Measurements from ENCODE around the gene UVRAG.

Gene UVRAG

DNA sequence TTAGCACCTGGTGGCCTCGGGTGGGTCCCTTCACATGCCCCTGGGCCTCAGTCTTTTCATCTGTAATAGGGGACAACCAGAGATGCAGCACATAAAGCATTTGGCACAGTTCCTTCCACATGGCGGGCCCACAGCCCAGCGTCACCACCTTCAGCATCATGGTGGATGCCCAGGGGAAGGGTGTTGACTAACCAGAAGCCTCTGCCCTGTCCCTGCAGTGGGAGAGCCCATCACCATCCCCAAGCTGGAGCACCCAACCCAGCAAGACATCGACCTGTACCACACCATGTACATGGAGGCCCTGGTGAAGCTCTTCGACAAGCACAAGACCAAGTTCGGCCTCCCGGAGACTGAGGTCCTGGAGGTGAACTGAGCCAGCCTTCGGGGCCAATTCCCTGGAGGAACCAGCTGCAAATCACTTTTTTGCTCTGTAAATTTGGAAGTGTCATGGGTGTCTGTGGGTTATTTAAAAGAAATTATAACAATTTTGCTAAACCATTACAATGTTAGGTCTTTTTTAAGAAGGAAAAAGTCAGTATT is 14.8 kb upstream of the UVRAG start:
- DNase-seq (ENCODE audit: low read depth in 1 of 2, low spot score in 1 of 2): no peak
- Histone ChIP-seq H3K27me3 (ENCODE audit: insufficient read depth, poor library complexity, severe bottlenecking) (no peaks in the 10 kb centered on the region), H3K4me3 (replicated peaks; ENCODE audit: insufficient read depth, low read length) (no peak overlapping the region), H3K27ac (replicated peaks) (no peak overlapping the region)
- TF ChIP-seq SPI1 (IDR thresholded peaks at IDR 0.05; ENCODE audit: borderline replicate concordance, low read depth): no peak
- TF ChIP-seq, protein P1, sequence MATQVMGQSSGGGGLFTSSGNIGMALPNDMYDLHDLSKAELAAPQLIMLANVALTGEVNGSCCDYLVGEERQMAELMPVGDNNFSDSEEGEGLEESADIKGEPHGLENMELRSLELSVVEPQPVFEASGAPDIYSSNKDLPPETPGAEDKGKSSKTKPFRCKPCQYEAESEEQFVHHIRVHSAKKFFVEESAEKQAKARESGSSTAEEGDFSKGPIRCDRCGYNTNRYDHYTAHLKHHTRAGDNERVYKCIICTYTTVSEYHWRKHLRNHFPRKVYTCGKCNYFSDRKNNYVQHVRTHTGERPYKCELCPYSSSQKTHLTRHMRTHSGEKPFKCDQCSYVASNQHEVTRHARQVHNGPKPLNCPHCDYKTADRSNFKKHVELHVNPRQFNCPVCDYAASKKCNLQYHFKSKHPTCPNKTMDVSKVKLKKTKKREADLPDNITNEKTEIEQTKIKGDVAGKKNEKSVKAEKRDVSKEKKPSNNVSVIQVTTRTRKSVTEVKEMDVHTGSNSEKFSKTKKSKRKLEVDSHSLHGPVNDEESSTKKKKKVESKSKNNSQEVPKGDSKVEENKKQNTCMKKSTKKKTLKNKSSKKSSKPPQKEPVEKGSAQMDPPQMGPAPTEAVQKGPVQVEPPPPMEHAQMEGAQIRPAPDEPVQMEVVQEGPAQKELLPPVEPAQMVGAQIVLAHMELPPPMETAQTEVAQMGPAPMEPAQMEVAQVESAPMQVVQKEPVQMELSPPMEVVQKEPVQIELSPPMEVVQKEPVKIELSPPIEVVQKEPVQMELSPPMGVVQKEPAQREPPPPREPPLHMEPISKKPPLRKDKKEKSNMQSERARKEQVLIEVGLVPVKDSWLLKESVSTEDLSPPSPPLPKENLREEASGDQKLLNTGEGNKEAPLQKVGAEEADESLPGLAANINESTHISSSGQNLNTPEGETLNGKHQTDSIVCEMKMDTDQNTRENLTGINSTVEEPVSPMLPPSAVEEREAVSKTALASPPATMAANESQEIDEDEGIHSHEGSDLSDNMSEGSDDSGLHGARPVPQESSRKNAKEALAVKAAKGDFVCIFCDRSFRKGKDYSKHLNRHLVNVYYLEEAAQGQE (IDR thresholded peaks at IDR 0.05; ENCODE audit: insufficient replicate concordance, low read depth): no peak
- TF ChIP-seq POLR2AphosphoS5 (IDR thresholded peaks at IDR 0.05; ENCODE audit: low read depth): no peak
- no peak for TF ChIP-seq CTCF (IDR thresholded peaks at IDR 0.05; ENCODE audit: insufficient read depth, low read length)
- TF ChIP-seq GABPA (IDR thresholded peaks at IDR 0.05; ENCODE audit: low read depth): no peak

GRCh38 chr11:75800728-75801361 is 14.2 kb upstream of the UVRAG start:
- Histone ChIP-seq H3K27me3 (ENCODE audit: insufficient read depth, poor library complexity, severe bottlenecking) (no peaks in the 10 kb centered on the region), H3K4me3 (replicated peaks; ENCODE audit: insufficient read depth, low read length) (no peak overlapping the region), H3K27ac (replicated peaks) (no peak overlapping the region)
- TF ChIP-seq GABPA (IDR thresholded peaks at IDR 0.05; ENCODE audit: low read depth) (no peak), POLR2AphosphoS5 (IDR thresholded peaks at IDR 0.05; ENCODE audit: low read depth) (no peak), SPI1 (IDR thresholded peaks at IDR 0.05; ENCODE audit: borderline replicate concordance, low read depth) (no peak), CTCF (IDR thresholded peaks at IDR 0.05; ENCODE audit: insufficient read depth, low read length) (no peak)
- TF ChIP-seq, protein P1 (IDR thresholded peaks at IDR 0.05; ENCODE audit: insufficient replicate concordance, low read depth): no peak
- DNase-seq (ENCODE audit: low read depth in 1 of 2, low spot score in 1 of 2): no peak

GRCh38 chr11:75801362-75802020 is 13.5 kb upstream of the UVRAG start:
- H3K4me3 ChIP-seq (replicated peaks; ENCODE audit: insufficient read depth, low read length): no peak overlapping the region
- TF ChIP-seq, protein P1 (IDR thresholded peaks at IDR 0.05; ENCODE audit: insufficient replicate concordance, low read depth): no peak
- TF ChIP-seq SPI1 (IDR thresholded peaks at IDR 0.05; ENCODE audit: borderline replicate concordance, low read depth) (no peak), GABPA (IDR thresholded peaks at IDR 0.05; ENCODE audit: low read depth) (no peak), POLR2AphosphoS5 (IDR thresholded peaks at IDR 0.05; ENCODE audit: low read depth) (no peak), CTCF (IDR thresholded peaks at IDR 0.05; ENCODE audit: insufficient read depth, low read length) (no peak)
- H3K27me3 ChIP-seq (ENCODE audit: insufficient read depth, poor library complexity, severe bottlenecking): no peaks in the 10 kb centered on the region
- H3K27ac ChIP-seq (replicated peaks): no peak overlapping the region
- DNase-seq (ENCODE audit: low read depth in 1 of 2, low spot score in 1 of 2): peak in 1 of 2 experiments; percentile 70

Data from HL-60 (cell line).